ENCODE measurements around the gene C13orf46.
"Not testable (repeated sequence)": the region's sequence is repeated elsewhere in the genome, so short reads cannot be mapped to it uniquely, and the experiment has no call there.

Gene C13orf46

GRCh38 chr13:113991676-113992179 is 17.9 kb upstream of the C13orf46 start:
- DNase-seq (ENCODE audit: low spot score) = no peak

DNA sequence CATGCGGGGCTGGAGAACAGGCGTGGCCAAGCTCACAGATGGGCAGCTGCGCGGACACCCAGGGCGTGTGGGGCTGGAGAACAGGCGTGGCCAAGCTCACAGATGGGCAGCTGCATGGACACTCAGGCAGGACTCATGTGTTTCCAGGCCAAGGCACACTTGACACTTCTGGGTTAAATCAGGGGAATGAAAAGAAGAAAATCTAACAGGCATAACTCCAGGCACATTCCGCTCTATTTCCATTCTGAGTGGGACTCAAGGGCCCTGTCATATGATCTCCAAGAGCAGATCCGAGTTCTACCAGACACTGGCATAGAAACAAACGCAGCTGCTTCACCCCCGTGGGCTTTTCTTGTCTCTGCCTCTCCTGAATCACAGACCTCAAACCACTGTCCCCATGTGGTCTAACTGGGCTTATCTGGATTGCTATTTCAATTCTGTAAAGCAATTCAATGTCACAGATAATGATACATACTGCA is 17.4 kb upstream of the C13orf46 start:
- no peak for DNase-seq (ENCODE audit: low spot score)

GRCh38 chr13:113990321-113990837 is 16.5 kb upstream of the C13orf46 start:
- no peak for DNase-seq (ENCODE audit: low spot score)

DNA sequence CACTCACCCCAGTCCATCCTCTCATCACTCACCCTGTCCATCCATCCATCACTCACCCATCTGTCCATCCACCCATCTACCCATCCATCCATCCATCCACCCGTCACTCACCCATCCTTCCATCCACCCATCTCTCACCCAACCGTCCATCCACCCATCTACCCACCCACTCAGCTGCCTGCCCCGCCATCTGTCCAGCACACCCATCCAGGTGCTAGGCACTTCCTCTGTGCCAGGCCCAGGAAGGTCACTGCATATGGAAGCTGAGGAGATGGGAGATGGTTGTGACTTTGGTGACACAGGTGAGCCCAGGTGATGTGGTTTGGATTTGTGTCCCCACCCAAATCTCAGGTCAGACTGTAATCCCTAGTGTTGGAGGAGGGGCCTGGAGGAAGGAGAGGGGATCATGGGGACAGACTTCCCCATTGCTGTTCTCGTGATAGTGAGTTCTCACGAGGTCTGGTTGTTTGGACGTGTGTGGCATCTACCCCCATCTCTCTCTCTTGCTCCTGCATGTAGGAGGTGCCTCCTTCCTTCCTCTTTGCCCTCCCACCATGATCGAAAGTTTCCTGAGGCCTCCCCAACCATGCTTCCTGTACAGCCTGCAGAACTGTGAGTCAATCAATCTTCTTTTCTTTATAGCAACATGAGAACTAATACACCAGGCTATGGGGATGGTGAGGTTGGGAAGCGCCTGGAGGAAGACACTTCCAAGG is 15.9 kb upstream of the C13orf46 start:
- no peak for DNase-seq (ENCODE audit: low spot score)

- not testable (repeated sequence) for DNase-seq (ENCODE audit: low spot score)
These were observed 15.0 kb upstream of the C13orf46 start for GRCh38 chr13:113988859-113989258.

GRCh38 chr13:113982296-113982661 is 8.4 kb upstream of the C13orf46 start:
- DNase-seq (ENCODE audit: low spot score) = no peak

GRCh38 chr13:113981611-113982295 is 7.9 kb upstream of the C13orf46 start:
- DNase-seq (ENCODE audit: low spot score) = no peak

DNA sequence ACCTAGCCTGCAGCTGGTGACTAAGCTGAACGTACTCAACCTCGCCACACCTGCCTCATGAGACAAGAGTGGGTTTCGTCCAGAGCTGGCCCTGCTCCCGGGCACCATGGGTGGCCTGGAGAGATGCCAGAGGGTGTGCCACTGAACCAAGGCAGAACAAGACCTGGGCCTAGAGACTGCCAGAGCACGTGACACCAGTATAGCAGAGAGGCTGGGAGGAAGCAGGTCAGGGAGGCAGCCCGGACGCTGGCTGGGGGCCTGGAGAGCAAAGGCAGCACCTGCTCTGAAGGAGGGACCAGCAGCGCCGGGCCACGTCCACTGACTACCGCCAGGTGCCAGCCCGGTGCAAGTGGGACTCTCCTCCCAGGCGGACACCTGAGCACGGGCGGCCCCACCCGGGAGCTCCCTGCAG is 7.3 kb upstream of the C13orf46 start:
- DNase-seq (ENCODE audit: low spot score) = no peak

DNA sequence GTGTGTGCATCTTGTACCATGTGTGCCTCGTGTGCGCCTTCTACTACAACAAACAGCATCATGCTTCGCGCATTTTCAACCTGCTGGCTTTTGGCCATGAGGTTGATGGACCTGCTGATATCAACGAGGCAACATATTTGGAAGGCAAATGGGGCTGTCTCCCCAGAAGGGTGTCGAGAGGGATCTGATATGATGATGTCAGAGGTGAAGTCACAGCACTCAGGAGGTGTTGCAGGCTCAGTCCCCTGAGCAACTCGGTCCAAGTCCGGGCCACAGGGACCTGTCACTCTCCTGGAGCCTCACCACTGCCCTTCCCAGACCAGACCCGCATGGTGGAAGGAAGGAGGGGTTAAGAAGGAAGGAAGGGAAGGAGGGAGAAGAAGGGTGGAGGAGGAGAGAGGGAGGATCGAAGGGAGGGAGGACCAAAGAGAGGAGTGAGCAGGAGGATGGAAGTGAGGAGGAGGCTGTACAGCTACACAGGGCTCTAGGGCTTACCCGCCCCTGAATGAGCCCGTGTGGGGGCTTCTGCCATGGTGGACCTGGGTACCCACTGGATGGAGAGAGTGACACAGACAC is 6.7 kb upstream of the C13orf46 start:
- no peak for DNase-seq (ENCODE audit: low spot score)

GRCh38 chr13:113979791-113980471 is 6.1 kb upstream of the C13orf46 start:
- DNase-seq (ENCODE audit: low spot score) = no peak

GRCh38 chr13:113978741-113979481 is 5.0 kb upstream of the C13orf46 start:
- no peak for DNase-seq (ENCODE audit: low spot score)

- no peak for DNase-seq (ENCODE audit: low spot score)
These were observed 4.1 kb upstream of the C13orf46 start for GRCh38 chr13:113977976-113978375.

DNA sequence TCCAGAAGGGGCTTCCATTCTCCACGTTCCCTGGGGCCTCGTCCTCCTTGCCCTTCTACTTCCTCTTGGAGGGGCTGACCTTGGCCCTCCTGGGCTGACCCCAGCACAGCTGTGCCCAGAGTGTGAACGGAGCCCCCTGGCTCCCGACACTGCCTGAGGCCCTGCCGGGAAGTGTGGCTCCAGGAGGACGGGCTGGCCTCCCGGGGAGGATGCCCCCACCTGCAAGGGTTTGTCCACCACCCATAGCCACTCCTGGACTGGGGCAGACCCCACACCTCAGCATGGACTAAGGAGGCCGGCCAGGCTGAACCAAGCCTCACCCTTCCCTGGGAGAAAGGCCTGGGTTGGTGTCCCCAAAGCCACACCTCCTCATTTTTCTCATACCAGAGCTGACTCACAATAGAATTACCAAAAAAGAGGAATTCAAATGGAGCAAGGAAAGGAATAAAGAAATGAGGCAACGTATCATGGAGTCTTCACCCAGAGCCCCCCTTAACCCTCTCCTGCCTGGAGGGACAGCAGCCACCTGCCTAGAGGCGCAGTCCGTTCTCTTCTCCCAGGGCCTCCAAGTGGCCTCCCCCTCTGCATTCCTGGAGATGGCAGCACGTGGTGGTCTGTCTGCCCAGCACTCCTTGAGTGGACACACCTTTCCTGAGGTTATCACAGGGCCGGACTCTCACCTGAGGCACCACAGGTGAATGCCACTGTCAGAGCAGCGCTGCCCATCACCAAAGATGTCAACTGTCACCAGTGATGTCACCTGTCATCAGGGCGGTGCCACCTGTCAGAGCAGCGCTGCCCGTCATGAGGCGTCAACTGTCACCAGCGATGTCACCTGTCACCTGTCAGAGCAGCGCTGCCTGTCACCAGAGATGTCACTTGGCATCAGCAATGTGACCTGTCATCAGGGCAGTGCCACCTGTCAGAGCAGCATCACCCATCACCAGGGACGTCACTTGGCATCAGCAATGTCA is 3.1 kb upstream of the C13orf46 start:
- no peak for DNase-seq (ENCODE audit: low spot score)

GRCh38 chr13:113975416-113975815 is 1.5 kb upstream of the C13orf46 start:
- DNase-seq (ENCODE audit: low spot score) = no peak

- DNase-seq (ENCODE audit: low spot score) = no peak
These were observed 717 bp upstream of the C13orf46 start for GRCh38 chr13:113974304-113975281.

- no peak for DNase-seq (ENCODE audit: low spot score)
These were observed 1.2 kb downstream of the C13orf46 start for GRCh38 chr13:113972451-113973217.

DNA sequence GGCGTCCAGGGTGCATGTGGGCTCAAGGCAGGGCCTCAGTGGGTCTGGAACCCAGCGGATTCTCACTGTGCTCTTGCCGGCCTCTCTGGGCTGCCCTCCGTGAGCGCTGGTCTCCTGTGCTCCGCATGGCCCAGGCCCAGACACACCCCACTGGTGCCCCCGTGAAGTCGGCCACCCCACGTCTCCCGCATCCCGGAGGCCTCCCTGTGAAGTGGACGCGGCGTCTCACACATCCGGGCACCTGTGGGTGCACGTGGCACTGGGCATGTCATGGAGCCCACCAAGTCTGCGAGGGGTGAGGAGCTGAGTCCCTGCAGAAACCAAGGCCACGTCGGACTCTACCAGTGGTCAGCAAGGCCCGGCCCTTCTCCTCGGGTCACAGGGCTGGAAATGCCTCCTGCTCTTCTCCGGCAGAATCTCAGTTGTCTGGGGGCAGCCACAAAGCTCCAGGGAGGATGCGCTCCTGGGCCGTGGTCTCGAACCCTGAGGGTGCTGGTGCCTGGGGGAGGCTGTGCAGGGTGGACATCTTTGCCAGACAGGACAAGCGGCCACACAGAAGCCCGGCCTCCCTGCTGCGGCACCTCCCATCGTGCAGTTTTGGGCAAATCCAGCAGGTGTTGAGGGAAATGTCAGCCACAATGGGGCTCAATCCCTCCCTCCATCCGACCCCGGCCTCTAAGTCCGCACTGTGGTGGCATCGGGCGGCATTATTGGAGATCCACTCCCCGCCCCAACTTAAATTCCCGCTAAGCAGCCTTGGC is 2.2 kb downstream of the C13orf46 start:
- DNase-seq (ENCODE audit: low spot score) = no peak
